Fibroblast of lung (primary cell): Measurements from ENCODE around the gene STAG3. TPM values are rescaled to one million over a fixed set of nuclear protein-coding genes. Genes with fewer than 3 reads are reported as not detected.
"Not testable (repeated sequence)": the region's sequence is repeated elsewhere in the genome, so short reads cannot be mapped to it uniquely, and the experiment has no call there.

Experiments used
- DNase-seq, 2 donors: peaks; one replicate each; pipeline versions ENCODE4 v3.0.0 to v3.0.0-alpha.2; 2010; ENCODE audit warnings: low read depth in 2 of 2
- H2AFZ ChIP-seq: 2 replicates; pipeline ENCODE4 v1.5.1; 2012; ENCODE audit warnings: low read length, control low read depth, inconsistent platforms
- H3K27ac ChIP-seq: 2 replicates; pipeline ENCODE4 v1.5.1; 2011; ENCODE audit warnings: low read length, control low read depth; ENCODE audit not compliant: insufficient read depth
- H3K27me3 ChIP-seq: 2 replicates; pipeline ENCODE4 v1.5.1; 2011; ENCODE audit warnings: mild to moderate bottlenecking, low read length; ENCODE audit not compliant: control insufficient read depth, insufficient read depth
- H3K36me3 ChIP-seq: 2 replicates; pipeline ENCODE4 v1.5.1; 2011; ENCODE audit warnings: low read length; ENCODE audit not compliant: control insufficient read depth, insufficient read depth
- H3K4me1 ChIP-seq: 2 replicates; pipeline ENCODE4 v1.5.1; 2011; ENCODE audit warnings: low read length; ENCODE audit not compliant: control insufficient read depth, insufficient read depth; ENCODE audit errors: extremely low read depth
- H3K4me2 ChIP-seq: 2 replicates; pipeline ENCODE4 v1.5.1; 2011; ENCODE audit warnings: low read length, control low read depth; ENCODE audit not compliant: insufficient read depth; ENCODE audit errors: extremely low read depth
- H3K4me3 ChIP-seq, 4 experiments: fragments of 200-600 bp in 1 of 4; sonication (generic) in 1 of 4; replicated peaks in 1 of 4; 2 replicates each; pipeline ENCODE4 v1.5.1; 2011 to 2016; ENCODE audit warnings: low read length in 4 of 4, low read depth in 3 of 4, mild to moderate bottlenecking in 3 of 4, control low read depth in 2 of 4, inconsistent platforms in 1 of 4, mixed read lengths in 1 of 4; ENCODE audit not compliant: insufficient read depth in 1 of 4; ENCODE audit errors: control extremely low read depth in 1 of 4
- H3K79me2 ChIP-seq: 2 replicates; pipeline ENCODE4 v1.5.1; 2012; ENCODE audit warnings: mild to moderate bottlenecking, low read length, inconsistent platforms; ENCODE audit not compliant: control insufficient read depth, insufficient read depth
- H3K9ac ChIP-seq: 2 replicates; pipeline ENCODE4 v1.5.1; 2011; ENCODE audit warnings: mild to moderate bottlenecking, low read length, control low read depth; ENCODE audit not compliant: insufficient read depth
- H3K9me3 ChIP-seq: 2 replicates; pipeline ENCODE4 v1.5.1; 2012; ENCODE audit warnings: low read depth, low read length; ENCODE audit not compliant: control insufficient read depth, insufficient read depth
- H4K20me1 ChIP-seq: 2 replicates; pipeline ENCODE4 v1.5.1; 2011; ENCODE audit warnings: low read length; ENCODE audit not compliant: control insufficient read depth, insufficient read depth; ENCODE audit errors: extremely low read depth
- EZH2 ChIP-seq: IDR thresholded peaks from 2 replicates; pipeline ENCODE4 v1.5.1; 2012; ENCODE audit warnings: low read length, control low read depth, mild to moderate bottlenecking; ENCODE audit errors: missing control alignments
- polyA plus RNA-seq, 2 donors: library from polyadenylated mRNA; depleted of rRNA in 1 of 2; stranded (reverse) in 1 of 2; unstranded in 1 of 2; fragments of >200 nt; gene quantifications; 2 replicates each; pipeline ENCODE4 v1.2.1, GENCODE V29; 2011 to 2012; ENCODE audit warnings: missing spikeins in 1 of 2
- total RNA-seq: library from RNA; depleted of rRNA; stranded (reverse); fragments of >200 nt; gene quantifications from 2 replicates; pipeline ENCODE4 v1.2.1, GENCODE V29; 2014
- TF ChIP-seq, protein P1 (sequence below), 2 donors: IDR thresholded peaks in 1 of 2; conservative IDR thresholded peaks in 1 of 2; 1 replicate in 1 of 2; 2 replicates in 1 of 2; pipeline ENCODE4 v1.5.1; 2011 to 2012; ENCODE audit warnings: low read length in 2 of 2, control low read depth in 1 of 2, inconsistent platforms in 1 of 2, low read depth in 1 of 2, mild to moderate bottlenecking in 1 of 2

STAG3 gene
- total and polyA plus RNA-seq, 2 donors (not counting 1 experiment from before 2014, with no cell fraction given) = 0.27 to 0.50 TPM

DNA sequence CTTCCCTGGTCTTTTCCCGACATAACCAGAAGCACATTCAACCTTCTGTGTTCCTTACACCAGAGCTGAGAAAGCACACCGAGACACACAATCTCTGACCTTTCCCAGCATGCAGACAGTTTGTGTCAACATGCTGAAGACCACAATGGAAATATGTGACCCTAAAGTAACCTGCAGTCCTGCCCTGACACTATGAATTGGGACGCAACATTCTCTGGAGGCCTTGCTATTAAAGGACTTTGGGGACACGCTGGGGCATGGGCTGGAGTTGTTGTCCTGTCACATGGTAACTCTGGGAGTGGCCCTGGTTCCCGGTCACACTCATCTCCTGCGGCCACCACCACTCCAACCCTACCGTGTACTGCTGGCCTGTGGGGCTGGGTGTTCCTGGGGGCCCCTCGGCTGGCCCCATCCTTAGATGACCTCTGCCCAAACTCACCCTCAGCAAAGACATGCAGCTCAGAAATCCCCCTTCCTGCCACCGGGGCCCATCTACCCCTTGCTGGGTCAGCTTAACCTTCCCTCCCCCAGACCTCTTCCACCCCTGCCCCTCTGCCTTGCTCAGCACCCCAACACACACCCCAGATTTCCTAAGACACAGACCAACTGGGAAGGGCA, 67.4 kb downstream of the STAG3 start:
- H3K4me3 ChIP-seq, H3K9ac ChIP-seq, H2AFZ ChIP-seq, DNase-seq, H3K4me1 ChIP-seq, H3K27me3 ChIP-seq, H3K79me2 ChIP-seq, H3K4me2 ChIP-seq, H3K9me3 ChIP-seq, H3K27ac ChIP-seq, H4K20me1 ChIP-seq, H3K36me3 ChIP-seq: not testable (repeated sequence)

DNA sequence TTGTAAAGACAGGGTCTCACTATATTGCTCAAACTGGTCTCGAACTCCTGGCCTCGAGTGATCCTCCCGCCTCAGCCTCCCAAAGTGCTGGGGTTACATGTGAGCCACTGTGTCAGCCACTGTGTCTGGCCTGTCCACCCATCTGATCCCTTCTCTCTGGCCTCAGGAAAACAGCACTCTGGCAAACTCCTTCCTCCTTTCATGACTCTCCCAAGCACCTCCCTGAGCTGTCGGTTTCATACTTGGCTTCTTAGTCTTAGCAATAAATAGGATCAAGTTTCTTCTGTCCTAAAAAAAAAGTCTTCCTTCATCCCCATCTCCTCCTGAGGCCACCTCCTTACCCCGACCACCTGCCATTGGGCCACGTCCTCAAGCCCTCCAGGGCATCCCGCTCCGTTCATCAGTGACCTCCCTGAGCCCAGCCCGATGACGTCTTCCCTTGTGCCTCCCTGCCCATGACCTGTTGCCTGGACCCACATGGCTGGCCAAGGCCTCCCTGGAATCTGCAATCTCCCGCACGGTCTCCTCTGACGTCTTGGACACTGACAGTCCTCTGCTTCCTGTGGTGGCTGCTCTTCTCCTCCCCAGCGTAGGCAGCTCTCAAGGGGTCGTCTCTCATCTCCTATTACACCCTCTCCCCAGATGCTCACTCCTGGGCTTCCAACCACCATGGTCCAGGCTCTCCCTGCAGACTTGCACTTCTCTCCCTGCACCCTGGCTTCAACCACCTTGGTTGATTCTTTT, 68.6 kb downstream of the STAG3 start:
- H3K27me3 ChIP-seq, H3K27ac ChIP-seq, H3K4me2 ChIP-seq, H4K20me1 ChIP-seq, H2AFZ ChIP-seq, H3K36me3 ChIP-seq, H3K9ac ChIP-seq, H3K9me3 ChIP-seq, H3K4me3 ChIP-seq, DNase-seq, H3K79me2 ChIP-seq, H3K4me1 ChIP-seq: not testable (repeated sequence)

DNA sequence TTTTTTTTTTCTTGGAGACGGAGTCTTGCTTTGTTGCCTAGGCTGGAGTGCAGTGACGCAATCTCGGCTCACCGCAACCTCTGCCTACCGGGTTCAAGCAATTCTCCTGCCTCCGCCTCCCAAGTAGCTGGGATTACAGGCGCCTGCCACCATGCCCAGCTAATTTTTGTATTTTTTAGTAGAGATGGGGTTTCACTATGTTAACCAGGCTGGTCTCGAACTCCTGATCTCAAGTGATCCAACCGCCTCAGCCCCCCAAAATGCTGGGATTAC, 69.1 kb downstream of the STAG3 start:
- not testable (repeated sequence) for H3K4me1 ChIP-seq, H3K79me2 ChIP-seq, H3K9ac ChIP-seq, H3K27me3 ChIP-seq, H3K4me3 ChIP-seq, H3K36me3 ChIP-seq, DNase-seq, H2AFZ ChIP-seq, H4K20me1 ChIP-seq, H3K9me3 ChIP-seq, H3K27ac ChIP-seq, H3K4me2 ChIP-seq

DNA sequence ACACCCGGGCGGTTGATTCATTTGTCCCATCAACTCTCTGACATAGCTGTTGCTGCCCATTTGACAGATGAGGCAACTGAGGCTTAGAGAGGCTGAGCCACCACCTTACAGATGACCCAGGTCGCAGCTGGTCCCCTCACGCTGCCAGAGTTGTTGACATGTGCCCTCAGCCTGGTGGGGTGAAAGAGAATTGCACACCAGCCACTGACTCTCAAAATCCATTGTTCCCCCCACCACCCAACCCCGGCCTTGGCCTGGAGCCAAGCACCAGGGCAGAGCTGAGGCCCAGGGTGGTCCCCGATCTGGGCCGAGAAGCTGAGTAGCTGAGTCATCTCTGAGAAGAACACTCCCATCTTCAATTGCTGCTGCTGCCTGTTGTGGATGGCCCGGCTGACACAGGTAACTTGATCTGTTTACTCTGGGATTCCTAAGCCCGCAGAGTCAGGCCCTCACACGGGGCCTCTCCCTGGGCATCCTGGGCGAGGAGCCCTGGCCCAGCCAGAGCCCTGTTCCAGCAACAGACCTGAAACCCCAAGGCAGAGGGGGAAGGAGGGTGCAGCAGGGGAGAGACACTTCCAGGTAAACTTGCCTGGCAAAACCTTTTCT, 69.5 kb downstream of the STAG3 start:
- H3K9ac ChIP-seq = no peak overlapping the region
- no peaks in the 10 kb centered on the region for H4K20me1 ChIP-seq
- H3K36me3 ChIP-seq = no peaks in the 10 kb centered on the region
- no peak overlapping the region for H2AFZ ChIP-seq
- no peaks in the 10 kb centered on the region for H3K79me2 ChIP-seq
- peak; percentile 74 to 80 for DNase-seq
- TF ChIP-seq EZH2 = no peak
- TF ChIP-seq, protein P1, sequence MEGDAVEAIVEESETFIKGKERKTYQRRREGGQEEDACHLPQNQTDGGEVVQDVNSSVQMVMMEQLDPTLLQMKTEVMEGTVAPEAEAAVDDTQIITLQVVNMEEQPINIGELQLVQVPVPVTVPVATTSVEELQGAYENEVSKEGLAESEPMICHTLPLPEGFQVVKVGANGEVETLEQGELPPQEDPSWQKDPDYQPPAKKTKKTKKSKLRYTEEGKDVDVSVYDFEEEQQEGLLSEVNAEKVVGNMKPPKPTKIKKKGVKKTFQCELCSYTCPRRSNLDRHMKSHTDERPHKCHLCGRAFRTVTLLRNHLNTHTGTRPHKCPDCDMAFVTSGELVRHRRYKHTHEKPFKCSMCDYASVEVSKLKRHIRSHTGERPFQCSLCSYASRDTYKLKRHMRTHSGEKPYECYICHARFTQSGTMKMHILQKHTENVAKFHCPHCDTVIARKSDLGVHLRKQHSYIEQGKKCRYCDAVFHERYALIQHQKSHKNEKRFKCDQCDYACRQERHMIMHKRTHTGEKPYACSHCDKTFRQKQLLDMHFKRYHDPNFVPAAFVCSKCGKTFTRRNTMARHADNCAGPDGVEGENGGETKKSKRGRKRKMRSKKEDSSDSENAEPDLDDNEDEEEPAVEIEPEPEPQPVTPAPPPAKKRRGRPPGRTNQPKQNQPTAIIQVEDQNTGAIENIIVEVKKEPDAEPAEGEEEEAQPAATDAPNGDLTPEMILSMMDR (conservative IDR thresholded peaks at IDR 0.05 in 1 of 2, IDR thresholded peaks at IDR 0.05 in 1 of 2; ENCODE audit: low read depth in 1 of 2, low read length in 2 of 2) = peak in 1 of 2 donors; percentile 5
- H3K4me2 ChIP-seq = no peak overlapping the region
- H3K27ac ChIP-seq = no peak overlapping the region
- H3K4me3 ChIP-seq = no peak overlapping the region
- H3K9me3 ChIP-seq = no peaks in the 10 kb centered on the region
- peaks cover 2% of the 10 kb centered on the region for H3K4me1 ChIP-seq
- no peaks in the 10 kb centered on the region for H3K27me3 ChIP-seq
